SK-N-SH (cell line): ENCODE data around the gene TGFA.

Experiments used
- CTCF ChIP-seq: fragments of 200-600 bp; sonication (generic); IDR thresholded peaks from 2 replicates; pipeline ENCODE4 v1.6.1; 2017; ENCODE audit warnings: antibody characterized with exemption, mild to moderate bottlenecking, moderate library complexity
- EP300 ChIP-seq, 2 experiments: IDR thresholded peaks; 2 replicates each; pipeline versions ENCODE4 v1.4.0 to v1.6.1; 2012; ENCODE audit warnings: borderline replicate concordance in 1 of 2, low read depth in 1 of 2, low read length in 1 of 2
- FOXM1 ChIP-seq: IDR thresholded peaks from 2 replicates; pipeline ENCODE4 v1.4.0; 2012; ENCODE audit warnings: low read depth, mild to moderate bottlenecking
- JUND ChIP-seq: IDR thresholded peaks from 2 replicates; pipeline ENCODE4 v1.4.0; 2012
- MAX ChIP-seq: IDR thresholded peaks from 2 replicates; pipeline ENCODE4 v1.4.0; 2012; ENCODE audit warnings: low read depth
- MXI1 ChIP-seq: IDR thresholded peaks from 2 replicates; pipeline ENCODE4 v1.6.1; 2012; ENCODE audit warnings: mild to moderate bottlenecking, low read depth, low read length, improper control_type of control experiment
- RCOR1 ChIP-seq: fragments of 150-350 bp; IDR thresholded peaks from 2 replicates; pipeline ENCODE4 v1.6.1; 2017; ENCODE audit warnings: antibody characterized with exemption, low read length
- REST ChIP-seq: IDR thresholded peaks from 2 replicates; pipeline ENCODE4 v1.6.1; 2012; ENCODE audit warnings: mild to moderate bottlenecking, low read depth, low read length, moderate library complexity
- SMC3 ChIP-seq: IDR thresholded peaks from 2 replicates; pipeline ENCODE4 v1.6.1; 2012; ENCODE audit warnings: low read depth, low read length, improper control_type of control experiment
- TAF1 ChIP-seq: IDR thresholded peaks from 2 replicates; pipeline ENCODE4 v1.6.1; 2012; ENCODE audit warnings: low read depth, mild to moderate bottlenecking, low read length, moderate library complexity, borderline replicate concordance
- TCF12 ChIP-seq: IDR thresholded peaks from 2 replicates; pipeline ENCODE4 v1.4.0; 2012
- YY1 ChIP-seq: IDR thresholded peaks from 2 replicates; pipeline ENCODE4 v1.4.0; 2012; ENCODE audit warnings: low read depth, mild to moderate bottlenecking

- TF ChIP-seq MAX (no peak), CTCF (no peak), EP300 (IDR thresholded peaks at IDR 0.05; ENCODE audit: borderline replicate concordance in 1 of 2, low read depth in 1 of 2, low read length in 1 of 2) (no peak), TCF12 (no peak), SMC3 (no peak), RCOR1 (no peak), TAF1 (no peak), JUND (no peak), YY1 (no peak), REST (no peak), FOXM1 (no peak), MXI1 (no peak)
Observed at GRCh38 chr2:70461981-70462876, 91.4 kb downstream of the TGFA start.
